Ecto neural progenitor cell (in vitro differentiated cells): ENCODE results near the gene SEMA3A.

Source experiments
- DNase-seq: peaks from one replicate; pipeline ENCODE4 v3.0.0-alpha.2; 2018; ENCODE audit warnings: low spot score

SEMA3A gene

DNA sequence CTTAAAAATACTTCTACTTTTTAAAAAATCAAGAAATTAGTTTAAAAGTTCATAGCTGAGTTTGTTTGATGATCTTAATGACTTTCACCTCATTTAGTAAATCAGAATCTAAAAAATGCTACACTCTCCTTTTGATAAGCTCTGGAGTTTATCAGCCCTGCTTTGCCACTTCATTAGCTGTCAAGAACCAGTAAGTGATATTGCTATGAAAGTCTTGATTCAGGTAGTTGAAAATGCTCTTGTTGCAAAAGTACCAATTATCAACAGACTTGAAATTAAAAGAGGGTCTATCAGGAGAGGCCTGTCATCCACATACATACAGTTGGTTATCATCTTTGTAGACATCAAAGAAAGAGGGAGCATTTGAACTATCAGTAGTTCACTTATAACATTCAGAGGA lies 41.6 kb downstream of the SEMA3A start:
- DNase-seq, result no peak

DNA sequence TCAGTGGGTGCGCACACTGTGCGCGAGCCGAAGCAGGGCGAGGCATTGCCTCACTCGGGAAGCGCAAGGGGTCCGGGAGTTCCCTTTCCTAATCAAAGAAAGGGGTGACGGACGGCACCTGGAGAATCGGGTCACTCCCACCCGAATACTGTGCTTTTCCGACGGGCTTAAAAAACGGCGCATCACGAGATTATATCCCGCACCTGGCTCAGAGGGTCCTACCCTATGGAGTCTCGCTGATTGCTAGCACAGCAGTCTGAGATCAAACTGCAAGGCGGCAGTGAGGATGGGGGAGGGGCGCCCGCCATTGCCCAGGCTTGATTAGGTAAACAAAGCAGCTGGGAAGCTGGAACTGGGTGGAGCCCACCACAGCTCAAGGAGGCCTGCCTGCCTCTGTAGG lies 44.2 kb downstream of the SEMA3A start:
- DNase-seq, result peak; percentile 51

DNA sequence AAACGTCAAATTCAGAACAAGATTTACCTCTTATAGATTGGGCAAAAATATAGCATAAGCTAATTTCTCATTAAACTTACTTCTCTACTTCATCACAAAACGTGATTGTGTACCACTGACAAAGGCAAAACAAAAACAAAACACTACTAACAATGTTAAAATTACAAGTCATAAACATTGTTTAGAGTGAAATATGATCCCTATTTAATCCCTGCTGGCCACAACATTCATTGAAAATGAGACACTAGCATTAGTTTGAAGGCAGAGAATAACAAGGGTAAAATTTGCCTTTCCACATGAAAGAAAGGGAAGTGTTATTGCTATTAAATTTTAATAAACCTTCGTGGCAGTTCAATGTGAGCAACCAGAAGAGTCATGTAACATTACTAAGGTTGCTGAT lies 45.0 kb downstream of the SEMA3A start:
- DNase-seq, result no peak

- no peak for DNase-seq
Measured at GRCh38 chr7:84145892-84146291, 48.7 kb downstream of the SEMA3A start.

- DNase-seq, result no peak
Measured at GRCh38 chr7:84144935-84145334, 49.7 kb downstream of the SEMA3A start.

- no peak for DNase-seq
Measured at GRCh38 chr7:84144480-84144879, 50.1 kb downstream of the SEMA3A start.

GRCh38 chr7:84142726-84143125 lies 51.9 kb downstream of the SEMA3A start:
- DNase-seq, result no peak

- no peak for DNase-seq
Measured at GRCh38 chr7:84139986-84140729, 54.4 kb downstream of the SEMA3A start.

- no peak for DNase-seq
Measured at GRCh38 chr7:84138411-84138810, 56.2 kb downstream of the SEMA3A start.

- DNase-seq, result no peak
Measured at GRCh38 chr7:84137812-84138211, 56.8 kb downstream of the SEMA3A start.

GRCh38 chr7:84136809-84137208 lies 57.8 kb downstream of the SEMA3A start:
- DNase-seq, result no peak

- no peak for DNase-seq
Measured at GRCh38 chr7:84136336-84136735, 58.3 kb downstream of the SEMA3A start.

- no peak for DNase-seq
Measured at GRCh38 chr7:84134169-84134568, 60.4 kb downstream of the SEMA3A start.

DNA sequence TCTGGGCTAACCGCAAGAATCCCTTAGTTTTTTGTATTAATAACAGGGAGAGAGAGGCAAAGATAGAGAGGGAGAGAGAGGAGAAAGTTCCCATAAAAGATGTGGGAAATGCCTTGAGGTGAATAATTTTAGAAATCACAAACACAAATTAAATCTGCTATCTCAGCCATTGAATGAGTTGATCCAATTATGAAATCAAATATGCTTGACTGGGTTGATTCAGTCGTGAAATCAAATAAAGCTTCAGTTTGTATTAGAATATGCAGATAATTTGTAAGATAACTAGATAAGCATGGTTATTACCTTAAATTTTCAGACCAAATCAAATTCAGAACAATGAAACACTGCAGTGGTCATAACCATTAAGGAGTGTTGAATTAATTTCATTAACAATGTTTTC lies 68.9 kb downstream of the SEMA3A start:
- DNase-seq, result no peak

GRCh38 chr7:84123965-84124547 lies 70.5 kb downstream of the SEMA3A start:
- no peak for DNase-seq

GRCh38 chr7:84122582-84123360 lies 71.8 kb downstream of the SEMA3A start:
- DNase-seq, result no peak

DNA sequence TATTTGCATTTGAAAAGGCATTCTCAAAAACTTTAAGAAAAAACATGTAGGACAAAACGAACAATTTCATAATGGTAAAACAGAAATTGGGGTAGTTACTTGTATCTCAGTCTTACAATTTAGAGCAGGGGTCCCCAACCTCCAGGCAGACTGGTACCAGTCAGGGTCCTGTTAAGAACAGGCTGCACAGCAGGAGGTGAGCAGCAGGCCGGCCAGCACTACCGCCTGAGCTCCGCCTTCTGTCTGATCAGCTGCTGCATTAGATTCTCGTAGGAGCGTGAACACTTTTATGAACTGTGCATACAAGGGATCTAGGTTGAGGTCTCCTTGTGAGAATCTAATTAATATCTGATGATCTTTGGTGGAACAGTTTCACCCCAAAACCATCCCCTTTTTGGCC lies 77.3 kb downstream of the SEMA3A start:
- no peak for DNase-seq

DNA sequence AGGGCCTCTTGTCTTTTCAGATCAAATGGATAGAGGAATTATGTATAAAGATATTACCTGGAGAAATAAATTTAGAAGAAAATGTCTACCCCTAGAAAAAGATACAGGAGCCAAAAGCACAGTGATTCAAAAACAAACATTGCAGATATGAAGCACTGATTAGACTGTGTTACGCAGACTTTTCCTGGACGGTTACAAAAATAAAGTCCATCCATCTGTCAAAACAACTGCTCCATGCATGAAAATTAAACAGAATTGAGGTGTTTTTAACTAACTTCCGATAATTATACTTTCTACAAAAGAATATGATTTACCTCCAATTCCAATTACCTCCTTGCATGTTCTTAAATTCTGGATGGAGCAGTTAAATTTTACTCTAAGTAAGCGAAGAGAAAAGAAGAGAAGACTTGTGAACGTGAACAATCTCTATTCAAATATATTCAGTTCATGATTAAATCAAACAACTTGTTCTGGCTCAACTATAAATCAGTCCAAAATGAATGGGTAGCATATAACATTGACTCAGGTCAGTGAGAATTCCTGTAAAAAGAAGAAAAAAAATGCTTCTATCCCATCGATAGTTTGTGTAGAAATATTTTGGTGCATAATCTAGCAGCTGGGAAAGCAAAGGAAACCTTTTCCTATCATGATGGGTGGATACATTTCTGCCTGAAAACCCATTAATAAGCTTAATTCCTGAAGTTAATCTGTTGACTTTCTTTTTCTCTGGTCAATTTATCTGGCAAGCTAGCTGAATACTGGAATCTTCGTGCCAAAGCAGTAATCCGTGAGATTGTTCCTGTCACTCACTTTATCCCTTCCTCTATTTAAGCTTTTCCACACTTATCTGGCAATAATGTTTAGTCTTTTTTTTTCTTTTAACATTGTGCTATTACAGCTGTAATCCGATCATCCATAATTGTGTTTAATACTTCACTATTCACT lies 80.4 kb downstream of the SEMA3A start:
- no peak for DNase-seq

GRCh38 chr7:84113286-84113685 lies 81.3 kb downstream of the SEMA3A start:
- DNase-seq, result no peak

DNA sequence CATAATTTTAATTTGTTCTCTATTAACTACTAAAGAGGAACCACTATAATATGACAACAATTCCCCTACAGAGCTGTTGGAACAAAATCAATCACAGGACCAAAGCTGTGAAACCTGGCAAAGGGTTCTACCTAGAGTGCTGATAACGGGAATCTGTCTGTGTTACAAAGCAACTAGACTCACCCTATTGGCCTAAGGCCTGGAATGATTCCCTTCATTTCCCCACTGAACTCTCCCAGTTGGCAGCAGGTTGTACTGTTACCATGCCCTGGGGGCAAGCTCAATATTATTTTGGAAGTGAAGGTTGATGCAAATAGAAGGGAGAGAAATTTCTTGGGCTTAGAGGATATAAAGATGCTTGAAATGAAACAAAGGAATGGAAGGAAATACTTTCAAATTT lies 81.8 kb downstream of the SEMA3A start:
- DNase-seq, result no peak

DNA sequence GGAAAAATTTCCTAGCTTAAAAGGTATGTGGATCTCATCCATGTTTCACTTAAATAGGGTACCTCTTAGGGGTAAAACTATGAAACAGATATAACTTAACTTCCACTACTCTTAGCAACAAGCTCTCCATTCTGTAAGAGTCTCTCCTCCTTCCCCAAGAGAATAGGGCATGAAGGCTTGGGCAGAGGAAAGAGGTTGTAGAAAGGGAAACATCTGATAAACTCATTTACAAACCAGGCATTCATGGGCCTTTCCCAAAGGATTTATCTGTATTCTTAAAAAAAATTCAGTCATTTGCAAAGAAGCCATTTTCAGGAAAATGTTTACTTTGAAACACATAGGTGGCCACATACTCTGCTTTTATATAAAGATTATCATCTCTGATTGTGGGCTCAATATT lies 82.7 kb downstream of the SEMA3A start:
- no peak for DNase-seq

DNA sequence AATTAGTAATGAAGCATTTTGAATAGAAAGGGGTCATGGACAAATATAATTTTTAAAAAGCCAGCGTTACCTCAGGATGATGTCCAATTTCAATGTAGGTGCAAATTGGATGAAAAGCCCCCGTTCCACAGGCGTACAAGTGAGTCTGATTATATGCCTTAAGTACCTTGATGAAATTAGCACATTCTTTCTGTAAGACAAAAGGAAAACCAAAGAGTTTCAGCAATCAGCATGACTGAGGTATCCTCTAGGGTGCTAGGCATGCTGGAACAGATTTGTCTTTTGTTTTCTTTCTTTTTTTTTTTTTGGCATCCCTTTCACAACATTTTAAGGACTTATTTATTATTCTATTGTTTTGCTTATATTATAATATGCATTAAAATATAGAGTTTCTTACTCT lies 84.2 kb downstream of the SEMA3A start:
- no peak for DNase-seq
